HEK293 (cell line): ENCODE measurements around the gene OR2K2.

Experiments
- CTCF ChIA-PET: fragments of 350-600 bp; formaldehyde crosslinking; extraction: SDS; loops from one replicate; lab custom pipeline; 2021; ENCODE audit warnings: antibody characterized with exemption; lab: Yijun Ruan, JAX
- POLR2A ChIA-PET: fragments of 300-600 bp; formaldehyde crosslinking; extraction: SDS; loops from one replicate; lab custom pipeline; 2020; ENCODE audit warnings: antibody characterized with exemption, inconsistent platforms; lab: Yijun Ruan, JAX
- H3K27ac ChIP-seq: fragments of 200-500 bp; sonication (Bioruptor generic); 2 replicates; pipeline ENCODE4 v1.5.1; 2014; ENCODE audit warnings: low read depth, low read length, control low read depth, inconsistent platforms; ENCODE audit errors: extremely low read depth
- H3K36me3 ChIP-seq, 2 experiments: fragments of 200-500 bp in 1 of 2; sonication (Bioruptor generic) in 1 of 2; 1 replicate in 1 of 2; 2 replicates in 1 of 2; pipeline ENCODE4 v1.5.1; 2014 to 2017; ENCODE audit warnings: inconsistent platforms in 2 of 2, low read length in 2 of 2; ENCODE audit not compliant: control insufficient read depth in 2 of 2, insufficient read depth in 1 of 2
- H3K4me1 ChIP-seq: fragments of 200-500 bp; sonication (Bioruptor generic); 2 replicates; pipeline ENCODE4 v1.5.1; 2014; ENCODE audit warnings: mild to moderate bottlenecking, low read length, inconsistent platforms; ENCODE audit not compliant: control insufficient read depth, insufficient read depth
- H3K4me3 ChIP-seq: 2 replicates; pipeline ENCODE4 v1.5.1; 2011; ENCODE audit warnings: low read depth, mild to moderate bottlenecking, control low read depth, low read length, moderate library complexity
- H3K9me3 ChIP-seq: fragments of 200-500 bp; sonication (Bioruptor generic); 2 replicates; pipeline ENCODE4 v1.5.1; 2014; ENCODE audit warnings: low read depth, low read length, inconsistent platforms; ENCODE audit not compliant: control insufficient read depth, insufficient read depth
- BCL11A ChIP-seq: fragments of 450-650 bp; formaldehyde crosslinking; IDR thresholded peaks from 2 replicates; pipeline ENCODE4 v1.5.1; 2016; ENCODE audit warnings: low read depth, missing biosample characterization, missing genetic modification characterization
- FEZF1 ChIP-seq: fragments of 450-650 bp; formaldehyde crosslinking; IDR thresholded peaks from 2 replicates; pipeline ENCODE4 v1.5.1; 2016; ENCODE audit warnings: missing biosample characterization, missing genetic modification characterization
- GLI4 ChIP-seq: fragments of 450-650 bp; formaldehyde crosslinking; IDR thresholded peaks from 2 replicates; pipeline ENCODE4 v1.5.1; 2016; ENCODE audit warnings: missing biosample characterization, missing genetic modification characterization
- HOXA7 ChIP-seq: sonication (generic); formaldehyde crosslinking; IDR thresholded peaks from 2 replicates; pipeline ENCODE4 v1.8.1; 2022; ENCODE audit warnings: missing genetic modification reagents, borderline replicate concordance
- HOXD13 ChIP-seq: sonication (generic); formaldehyde crosslinking; IDR thresholded peaks from 2 replicates; pipeline ENCODE4 v1.8.0; 2022; ENCODE audit warnings: missing genetic modification reagents, borderline replicate concordance
- KLF1 ChIP-seq: fragments of 450-650 bp; formaldehyde crosslinking; IDR thresholded peaks from 2 replicates; pipeline ENCODE4 v1.5.1; 2016; ENCODE audit warnings: missing biosample characterization, missing genetic modification characterization
- KLF9 ChIP-seq: fragments of 450-650 bp; formaldehyde crosslinking; IDR thresholded peaks from 2 replicates; pipeline ENCODE4 v1.5.1; 2016; ENCODE audit warnings: missing biosample characterization, missing genetic modification characterization, low read depth
- SCRT1 ChIP-seq: fragments of 450-650 bp; formaldehyde crosslinking; IDR thresholded peaks from 2 replicates; pipeline ENCODE4 v1.5.1; 2016; ENCODE audit warnings: missing biosample characterization, missing genetic modification characterization, borderline replicate concordance
- ZBTB1 ChIP-seq: fragments of 450-650 bp; formaldehyde crosslinking; IDR thresholded peaks from 2 replicates; pipeline ENCODE4 v1.5.1; 2016; ENCODE audit warnings: missing biosample characterization, missing genetic modification characterization
- ZBTB8A ChIP-seq: fragments of 450-650 bp; formaldehyde crosslinking; IDR thresholded peaks from 2 replicates; pipeline ENCODE4 v1.5.1; 2016; ENCODE audit warnings: missing biosample characterization, missing genetic modification characterization
- ZFP69B ChIP-seq: fragments of 450-650 bp; formaldehyde crosslinking; IDR thresholded peaks from 2 replicates; pipeline ENCODE4 v1.5.1; 2016; ENCODE audit warnings: missing biosample characterization, missing genetic modification characterization
- ZNF132 ChIP-seq: fragments of 450-650 bp; formaldehyde crosslinking; IDR thresholded peaks from 2 replicates; pipeline ENCODE4 v1.5.1; 2017; ENCODE audit warnings: missing biosample characterization, missing genetic modification characterization, borderline replicate concordance
- ZNF155 ChIP-seq: fragments of 450-650 bp; formaldehyde crosslinking; IDR thresholded peaks from 2 replicates; pipeline ENCODE4 v1.5.1; 2016; ENCODE audit warnings: missing biosample characterization, missing genetic modification characterization
- ZNF292 ChIP-seq: fragments of 450-650 bp; formaldehyde crosslinking; IDR thresholded peaks from 2 replicates; pipeline ENCODE4 v1.5.1; 2016; ENCODE audit warnings: low read depth, missing biosample characterization, missing genetic modification characterization, borderline replicate concordance
- ZNF341 ChIP-seq: fragments of 450-650 bp; formaldehyde crosslinking; IDR thresholded peaks from 2 replicates; pipeline ENCODE4; 2016; ENCODE audit warnings: low read depth, missing biosample characterization, missing genetic modification characterization
- ZNF350 ChIP-seq: fragments of 450-650 bp; formaldehyde crosslinking; IDR thresholded peaks from 2 replicates; pipeline ENCODE4 v1.5.0; 2017; ENCODE audit warnings: missing biosample characterization, mild to moderate bottlenecking, missing genetic modification characterization
- ZNF391 ChIP-seq: fragments of 450-650 bp; formaldehyde crosslinking; IDR thresholded peaks from 2 replicates; pipeline ENCODE4 v1.5.1; 2016; ENCODE audit warnings: low read depth, missing biosample characterization, missing genetic modification characterization, borderline replicate concordance
- ZNF423 ChIP-seq: fragments of 450-650 bp; formaldehyde crosslinking; IDR thresholded peaks from 2 replicates; pipeline ENCODE4 v1.5.1; 2016; ENCODE audit warnings: missing biosample characterization, missing genetic modification characterization
- ZNF501 ChIP-seq: fragments of 450-650 bp; formaldehyde crosslinking; IDR thresholded peaks from 2 replicates; pipeline ENCODE4 v1.5.1; 2016; ENCODE audit warnings: missing biosample characterization, missing genetic modification characterization
- ZNF623 ChIP-seq: fragments of 450-650 bp; formaldehyde crosslinking; IDR thresholded peaks from 2 replicates; pipeline ENCODE4 v1.5.1; 2016; ENCODE audit warnings: missing biosample characterization, missing genetic modification characterization
- ZNF785 ChIP-seq: fragments of 450-650 bp; formaldehyde crosslinking; IDR thresholded peaks from 2 replicates; pipeline ENCODE4 v1.5.1; 2016; ENCODE audit warnings: missing biosample characterization, missing genetic modification characterization
- ZSCAN23 ChIP-seq: fragments of 450-650 bp; formaldehyde crosslinking; IDR thresholded peaks from 2 replicates; pipeline ENCODE4 v1.5.1; 2016; ENCODE audit warnings: missing biosample characterization, missing genetic modification characterization
- TF ChIP-seq, protein P1 (sequence below): fragments of 450-650 bp; formaldehyde crosslinking; IDR thresholded peaks from 2 replicates; pipeline ENCODE4 v1.5.1; 2016; ENCODE audit warnings: missing biosample characterization, missing genetic modification characterization
- TF ChIP-seq, protein P2 (sequence below): fragments of 450-650 bp; formaldehyde crosslinking; IDR thresholded peaks from 2 replicates; pipeline ENCODE4 v1.5.1; 2016; ENCODE audit warnings: missing biosample characterization, missing genetic modification characterization

OR2K2 gene

GRCh38 chr9:111372297-111372696 lies 42.3 kb upstream of the OR2K2 start:
- Histone ChIP-seq H3K4me1 (no peaks in the 10 kb centered on the region), H3K4me3 (no peak overlapping the region), H3K36me3 (peaks cover 16 to 89% of the 10 kb centered on the region in 2 experiments), H3K27ac (no peak overlapping the region), H3K9me3 (no peaks in the 10 kb centered on the region)
- TF ChIP-seq GLI4 (tag by site-specific recombination): no peak
- TF ChIP-seq ZBTB1 (tag by site-specific recombination): no peak
- TF ChIP-seq ZNF350 (tag by site-specific recombination): no peak
- no peak for TF ChIP-seq ZNF785 (tag by site-specific recombination)
- no peak for TF ChIP-seq ZNF155 (tag by site-specific recombination)
- TF ChIP-seq SCRT1: no peak
- POLR2A ChIA-PET: no interaction called here
- CTCF ChIA-PET: no interaction called here

DNA sequence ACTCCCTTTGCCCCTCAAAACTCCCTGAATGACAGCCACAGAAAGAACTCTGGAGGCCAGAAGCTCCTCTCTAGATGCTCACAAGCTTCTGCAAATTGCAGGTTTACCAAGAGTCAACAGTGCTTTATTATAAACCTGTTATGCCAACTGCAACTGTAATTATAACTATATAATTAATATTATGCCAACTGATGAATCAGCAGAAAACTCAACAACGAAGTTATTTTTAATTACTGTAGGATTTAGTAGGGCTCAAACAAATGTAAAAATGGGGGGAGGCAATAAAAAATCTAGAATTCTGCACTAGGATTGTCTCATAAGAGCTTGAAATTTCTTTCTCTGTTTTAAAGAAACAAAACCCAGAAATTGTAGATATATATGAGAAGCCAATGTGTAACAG lies 37.0 kb upstream of the OR2K2 start:
- CTCF ChIA-PET: interaction anchor here (1.6 kb wide), 1 partner anchor 33 kb away, joined by 5 read pairs; no protein-coding TSS in a partner anchor
- POLR2A ChIA-PET: no interaction called here

DNA sequence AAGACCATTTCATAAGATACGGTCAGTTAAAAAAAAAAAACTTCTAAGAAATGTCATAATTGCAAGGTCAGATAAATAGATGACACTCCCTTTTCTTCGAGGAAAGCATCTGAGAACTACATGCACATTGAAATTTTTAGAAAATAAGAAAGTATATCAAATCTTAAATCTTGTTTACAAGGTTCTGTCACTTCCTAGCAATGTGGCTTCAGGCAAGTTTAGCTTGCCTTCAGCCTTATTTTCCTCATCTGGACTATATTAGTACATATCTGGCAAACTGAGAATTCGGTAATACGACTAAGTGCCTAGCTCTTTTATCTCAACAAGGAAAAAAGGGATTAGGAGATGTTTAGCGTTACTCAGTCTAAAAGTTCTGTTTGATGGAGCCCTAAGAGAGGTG lies 32.5 kb upstream of the OR2K2 start:
- H3K4me3 ChIP-seq: no peak overlapping the region
- ChIA-PET POLR2A (no interaction called here), CTCF (interaction anchor here (0.6 kb wide), 2 partner anchors 10 to 69 kb away, joined by 3 read pairs; no protein-coding TSS in a partner anchor)
- H3K9me3 ChIP-seq: no peaks in the 10 kb centered on the region
- H3K36me3 ChIP-seq: peaks cover 19 to 58% of the 10 kb centered on the region in 2 experiments
- no peak overlapping the region for H3K27ac ChIP-seq
- H3K4me1 ChIP-seq: no peaks in the 10 kb centered on the region
- TF ChIP-seq ZNF623 (tag by site-specific recombination): no peak
- TF ChIP-seq HOXD13: no peak
- no peak for TF ChIP-seq ZNF501 (tag by site-specific recombination)
- TF ChIP-seq ZFP69B (tag by site-specific recombination): no peak
- TF ChIP-seq KLF1 (tag by site-specific recombination): no peak
- TF ChIP-seq ZNF132 (tag by site-specific recombination): no peak
- no peak for TF ChIP-seq FEZF1 (tag by site-specific recombination)
- no peak for TF ChIP-seq KLF9
- no peak for TF ChIP-seq ZNF391 (tag by site-specific recombination)
- TF ChIP-seq ZNF423: no peak
- no peak for TF ChIP-seq HOXA7 (CRISPR knock-in tag)
- TF ChIP-seq ZBTB8A (tag by site-specific recombination): no peak
- TF ChIP-seq BCL11A (tag by site-specific recombination): no peak

More for the DNA sequence above, 37.0 kb upstream of the OR2K2 start:
- no peak overlapping the region for H3K27ac ChIP-seq
- peaks cover 28 to 88% of the 10 kb centered on the region in 2 experiments for H3K36me3 ChIP-seq
- TF ChIP-seq ZSCAN23 (no peak), SCRT1 (no peak), ZNF341 (no peak), ZNF292 (tag by site-specific recombination) (no peak)
- TF ChIP-seq, protein P1, sequence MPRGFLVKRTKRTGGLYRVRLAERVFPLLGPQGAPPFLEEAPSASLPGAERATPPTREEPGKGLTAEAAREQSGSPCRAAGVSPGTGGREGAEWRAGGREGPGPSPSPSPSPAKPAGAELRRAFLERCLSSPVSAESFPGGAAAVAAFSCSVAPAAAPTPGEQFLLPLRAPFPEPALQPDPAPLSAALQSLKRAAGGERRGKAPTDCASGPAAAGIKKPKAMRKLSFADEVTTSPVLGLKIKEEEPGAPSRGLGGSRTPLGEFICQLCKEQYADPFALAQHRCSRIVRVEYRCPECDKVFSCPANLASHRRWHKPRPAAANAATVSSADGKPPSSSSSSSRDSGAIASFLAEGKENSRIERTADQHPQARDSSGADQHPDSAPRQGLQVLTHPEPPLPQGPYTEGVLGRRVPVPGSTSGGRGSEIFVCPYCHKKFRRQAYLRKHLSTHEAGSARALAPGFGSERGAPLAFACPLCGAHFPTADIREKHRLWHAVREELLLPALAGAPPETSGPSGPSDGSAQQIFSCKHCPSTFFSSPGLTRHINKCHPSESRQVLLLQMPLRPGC (tag by site-specific recombination): no peak
- TF ChIP-seq, protein P2, sequence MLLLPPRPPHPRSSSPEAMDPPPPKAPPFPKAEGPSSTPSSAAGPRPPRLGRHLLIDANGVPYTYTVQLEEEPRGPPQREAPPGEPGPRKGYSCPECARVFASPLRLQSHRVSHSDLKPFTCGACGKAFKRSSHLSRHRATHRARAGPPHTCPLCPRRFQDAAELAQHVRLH (tag by site-specific recombination): no peak
- TF ChIP-seq, all 188 proteins: peak for 0
- Histone ChIP-seq H3K9me3 (no peaks in the 10 kb centered on the region), H3K4me1 (no peaks in the 10 kb centered on the region), H3K4me3 (no peak overlapping the region)
